Activated CD8-positive, alpha-beta memory T cell treated with anti-CD3 and anti-CD28 coated beads, Interleukin-2, amount 50 U/mL, for 1 hour (primary cell): ENCODE data around the gene MKKS.

Experiments
- DNase-seq: peaks from one replicate; pipeline ENCODE4 v3.0.0-alpha.2; 2020; ENCODE audit errors: extremely low read depth

The MKKS gene

DNA sequence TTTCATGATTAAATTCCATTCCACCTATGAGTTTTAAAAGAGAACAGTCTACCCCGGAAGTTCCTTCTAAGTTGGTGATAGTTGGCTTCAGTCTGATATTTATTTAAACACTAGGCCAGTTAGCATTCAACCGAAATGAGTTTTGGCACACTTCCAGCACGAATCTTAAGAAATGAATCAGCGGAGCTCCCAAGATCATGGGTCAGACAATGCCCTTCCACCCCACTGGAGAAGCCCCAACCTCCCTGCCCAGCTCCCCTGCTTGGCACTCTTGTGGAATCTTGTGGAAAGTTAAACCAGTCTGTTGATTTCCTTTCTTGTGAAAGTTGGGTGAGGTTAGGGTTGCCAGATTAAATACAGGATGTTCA, 64.3 kb downstream of the MKKS start:
- no peak for DNase-seq

- DNase-seq: no peak
Measured at GRCh38 chr20:10368702-10369041, 65.3 kb downstream of the MKKS start.

DNA sequence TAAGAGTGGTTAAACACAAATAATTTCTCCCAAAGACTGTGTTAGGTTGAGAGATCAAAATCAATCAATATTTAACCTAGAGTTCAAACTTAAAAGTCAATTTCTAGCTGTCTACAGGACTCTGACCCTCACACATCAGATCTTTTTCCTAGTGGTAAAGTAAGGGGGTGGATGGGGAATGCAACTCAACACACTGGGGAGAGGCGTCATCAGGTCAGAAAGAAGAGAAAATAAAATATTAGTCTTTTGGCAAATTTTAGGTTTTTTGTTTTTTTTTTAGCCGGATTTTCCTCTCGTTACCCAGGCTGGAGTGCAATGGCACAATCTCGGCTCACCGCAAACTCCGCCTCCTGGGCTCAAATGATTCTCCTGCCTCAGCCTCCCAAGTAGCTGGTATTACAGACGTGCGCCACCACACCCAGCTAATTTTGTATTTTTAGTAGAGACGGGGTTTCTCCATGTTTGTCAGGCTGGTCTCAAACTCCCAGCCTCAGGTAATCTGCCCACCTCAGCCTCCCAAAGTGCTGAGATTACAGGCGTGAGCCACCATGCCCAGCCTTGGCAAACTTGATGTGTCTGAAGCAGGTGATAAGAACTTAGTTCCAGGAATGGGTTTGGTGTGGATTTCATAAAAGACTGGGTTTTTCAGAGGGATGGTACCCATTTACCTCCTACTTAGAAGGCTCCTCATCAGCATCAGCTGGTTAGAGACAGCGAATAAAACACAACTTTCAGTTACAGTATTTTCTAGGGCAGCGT, 65.9 kb downstream of the MKKS start:
- DNase-seq: no peak

- DNase-seq: no peak
Measured at GRCh38 chr20:10367693-10367942, 66.4 kb downstream of the MKKS start.

- DNase-seq: no peak
Measured at GRCh38 chr20:10366898-10367692, 66.9 kb downstream of the MKKS start.

DNA sequence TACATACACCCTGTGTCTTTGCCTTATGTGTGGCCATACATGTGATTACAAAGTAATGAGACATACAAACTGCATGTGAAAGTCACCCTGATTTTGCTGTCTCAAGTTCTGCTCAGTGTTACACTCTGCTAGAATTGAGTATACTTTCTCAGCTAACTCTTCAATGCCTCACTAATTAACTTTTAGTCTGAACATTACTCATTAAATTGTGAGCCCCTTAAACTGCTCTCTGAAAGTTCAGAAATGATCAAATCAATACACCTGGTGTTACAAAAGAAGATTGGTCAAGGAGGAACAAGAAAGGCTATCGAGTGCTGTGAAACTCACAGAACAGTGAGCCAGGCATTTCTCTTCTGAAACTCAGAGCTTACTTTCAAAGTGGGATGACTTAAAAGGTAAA, 71.3 kb downstream of the MKKS start:
- no peak for DNase-seq

GRCh38 chr20:10360878-10361277, 73.1 kb downstream of the MKKS start:
- no peak for DNase-seq

- no peak for DNase-seq
Measured at GRCh38 chr20:10359621-10360040, 74.4 kb downstream of the MKKS start.

DNA sequence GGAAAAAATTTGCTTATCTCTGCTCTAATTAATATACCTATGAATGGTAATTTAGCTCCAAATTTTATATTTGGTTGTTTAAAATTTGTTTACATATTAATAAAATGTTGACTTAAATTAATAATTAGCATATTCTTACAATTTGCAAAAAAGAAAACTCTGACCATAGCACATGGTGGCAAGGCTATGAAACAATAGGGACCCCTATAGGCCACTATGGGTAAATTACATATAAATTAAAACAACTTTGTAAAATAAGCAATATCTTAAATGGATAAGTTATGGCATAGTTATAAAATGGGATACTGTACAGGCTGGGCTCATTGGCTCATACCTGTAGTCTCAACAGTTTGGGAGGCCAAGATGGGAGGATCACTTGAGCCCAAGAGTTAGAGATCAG, 76.0 kb downstream of the MKKS start:
- no peak for DNase-seq

DNA sequence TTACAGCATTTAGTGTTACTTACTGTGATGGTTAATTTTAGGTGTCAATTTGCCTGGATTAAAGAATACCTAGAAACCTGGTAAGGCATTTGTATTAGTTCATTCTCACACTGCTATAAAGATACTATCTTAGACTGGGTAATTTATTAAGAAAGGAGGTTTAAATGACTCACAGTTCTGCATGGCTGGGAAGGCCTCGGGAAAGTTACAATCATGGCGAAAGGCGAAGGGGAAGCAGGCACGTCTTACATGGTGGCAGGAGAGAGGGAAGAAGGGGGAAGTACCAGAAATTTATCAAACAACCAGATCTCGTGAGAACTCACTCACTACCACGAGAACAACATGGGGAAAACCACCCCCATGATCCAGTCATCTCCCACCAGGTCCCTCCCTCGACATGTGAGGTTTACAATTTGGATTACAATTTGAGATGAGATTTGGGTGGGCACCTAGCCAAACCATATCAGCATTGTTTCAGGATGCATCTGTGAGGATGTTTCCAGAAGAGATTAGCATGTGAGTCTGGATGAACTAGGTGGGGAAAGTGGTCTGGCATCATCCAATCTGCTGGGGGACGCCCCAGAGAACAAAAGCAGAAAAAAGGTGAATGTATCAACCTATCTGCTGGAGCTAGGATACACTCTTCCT, 76.8 kb downstream of the MKKS start:
- no peak for DNase-seq

- DNase-seq: no peak
Measured at GRCh38 chr20:10356628-10357027, 77.4 kb downstream of the MKKS start.

GRCh38 chr20:10352934-10353824, 80.8 kb downstream of the MKKS start:
- DNase-seq: no peak
